Measurements from ENCODE around the gene MYO1E. TPM values are rescaled to one million over a fixed set of nuclear protein-coding genes. Genes with fewer than 3 reads are reported as not detected.

Gene MYO1E
- total and polyA plus RNA-seq, 2 donors from 2014 or later = 41.9 to 198 TPM

GRCh38 chr15:59171067-59171397, 201.6 kb downstream of the MYO1E start:
- no peak for FAIRE-seq
- H3K27ac ChIP-seq (ENCODE audit: low read depth in 2 of 2, low read length in 2 of 2) = no peak overlapping the region
- intact Hi-C loops (cut with DNase I) = no loop called here
- H3K4me3 ChIP-seq (ENCODE audit: low read length in 3 of 3) = no peak overlapping the region
- peaks cover 0 to 4% (median 3%) of the 10 kb centered on the region in 3 donors for H3K36me3 ChIP-seq (ENCODE audit: control insufficient read depth in 2 of 3, insufficient read depth in 3 of 3, low read length in 3 of 3)
- H3K4me1 ChIP-seq (ENCODE audit: control insufficient read depth in 2 of 3, insufficient read depth in 2 of 3, low read depth in 1 of 3, low read length in 3 of 3) = peaks cover 0 to 9% (median 8%) of the 10 kb centered on the region in 3 donors
- no peaks in the 10 kb centered on the region for H3K27me3 ChIP-seq (ENCODE audit: control insufficient read depth, insufficient read depth, low read length)
- H3K9ac ChIP-seq (ENCODE audit: low read length in 3 of 3) = no peak overlapping the region
- no peak for TF ChIP-seq CTCF (IDR thresholded peaks at IDR 0.05; ENCODE audit: borderline replicate concordance, extremely low read depth, insufficient read depth)
- no peaks in the 10 kb centered on the region for H3K9me3 ChIP-seq (ENCODE audit: control insufficient read depth in 2 of 3, insufficient read depth in 1 of 3, low read length in 3 of 3)
- no peak for DNase-seq

GRCh38 chr15:59170295-59171066, 202.2 kb downstream of the MYO1E start:
- DNase-seq = peak in 3 of 5 donors; percentile 22 to 94 (median 36)
- no peak overlapping the region for H3K4me3 ChIP-seq (ENCODE audit: low read length in 3 of 3)

GRCh38 chr15:59169251-59169708, 203.4 kb downstream of the MYO1E start:
- Histone ChIP-seq H3K9ac (ENCODE audit: low read length in 3 of 3) (no peak overlapping the region), H3K27me3 (ENCODE audit: control insufficient read depth, insufficient read depth, low read length) (no peaks in the 10 kb centered on the region), H3K4me3 (ENCODE audit: low read length in 3 of 3) (no peak overlapping the region), H3K36me3 (ENCODE audit: control insufficient read depth in 2 of 3, insufficient read depth in 3 of 3, low read length in 3 of 3) (peaks cover 0 to 4% (median 3%) of the 10 kb centered on the region in 3 donors), H3K9me3 (ENCODE audit: control insufficient read depth in 2 of 3, insufficient read depth in 1 of 3, low read length in 3 of 3) (no peaks in the 10 kb centered on the region), H3K4me1 (ENCODE audit: control insufficient read depth in 2 of 3, insufficient read depth in 2 of 3, low read depth in 1 of 3, low read length in 3 of 3) (peaks cover 0 to 10% (median 9%) of the 10 kb centered on the region in 3 donors), H3K27ac (ENCODE audit: low read depth in 2 of 2, low read length in 2 of 2) (peak overlapping the region in 1 of 2 donors; percentile 59)
- TF ChIP-seq CTCF (IDR thresholded peaks at IDR 0.05; ENCODE audit: borderline replicate concordance, extremely low read depth, insufficient read depth) = no peak
- DNase-seq (no peak), FAIRE-seq (no peak)
- intact Hi-C loops (cut with DNase I) = no loop called here

More at GRCh38 chr15:59170295-59171066, 202.2 kb downstream of the MYO1E start:
- Histone ChIP-seq H3K9me3 (ENCODE audit: control insufficient read depth in 2 of 3, insufficient read depth in 1 of 3, low read length in 3 of 3) (no peaks in the 10 kb centered on the region), H3K4me1 (ENCODE audit: control insufficient read depth in 2 of 3, insufficient read depth in 2 of 3, low read depth in 1 of 3, low read length in 3 of 3) (peaks cover 0 to 9% (median 9%) of the 10 kb centered on the region in 3 donors), H3K9ac (ENCODE audit: low read length in 3 of 3) (peak overlapping the region in 1 of 3 donors; percentile 34), H3K36me3 (ENCODE audit: control insufficient read depth in 2 of 3, insufficient read depth in 3 of 3, low read length in 3 of 3) (peaks cover 0 to 4% (median 3%) of the 10 kb centered on the region in 3 donors), H3K27ac (ENCODE audit: low read depth in 2 of 2, low read length in 2 of 2) (peak overlapping the region; percentile 59 to 73), H3K27me3 (ENCODE audit: control insufficient read depth, insufficient read depth, low read length) (no peaks in the 10 kb centered on the region)
- no peak for TF ChIP-seq CTCF (IDR thresholded peaks at IDR 0.05; ENCODE audit: borderline replicate concordance, extremely low read depth, insufficient read depth)
- no peak for FAIRE-seq
- intact Hi-C loops (cut with DNase I) = no loop called here

Measured in kidney (tissue), 14 donors.